Stomach (tissue), 9 donors: ENCODE results near the gene ATCAY. TPM values are rescaled to one million over a fixed set of nuclear protein-coding genes. Genes with fewer than 3 reads are reported as not detected.
A peak's percentile ranks its signal among the peaks of the same experiment; 100 is the strongest.

Source experiments
- DNase-seq, 2 donors: peaks; one replicate each; pipeline versions ENCODE4 v3.0.0 to v3.0.0-alpha.2; 2013 to 2019
- H3K27ac ChIP-seq, 5 donors: fragments of 200-600 bp in 4 of 5; sonication (generic) in 4 of 5; one replicate each; pipeline ENCODE4 v1.5.1; 2013 to 2019; ENCODE audit warnings: mild to moderate bottlenecking in 1 of 5, moderate library complexity in 1 of 5
- H3K27me3 ChIP-seq, 3 donors: fragments of 200-600 bp; sonication (generic); one replicate each; pipeline ENCODE4 v1.5.1; 2017 to 2019; ENCODE audit warnings: mixed run types in 1 of 3
- H3K36me3 ChIP-seq, 4 donors: fragments of 200-600 bp; sonication (generic); 1 replicate in 3 of 4; 2 replicates in 1 of 4; pipeline ENCODE4 v1.5.1; 2016 to 2019
- H3K4me1 ChIP-seq, 4 donors: fragments of 200-600 bp; sonication (generic); one replicate each; pipeline ENCODE4 v1.5.1; 2016 to 2019
- H3K4me3 ChIP-seq, 4 donors: fragments of 200-600 bp; sonication (generic) in 3 of 4; one replicate each; pipeline ENCODE4 v1.5.1; 2016 to 2019; ENCODE audit warnings: mild to moderate bottlenecking in 1 of 4
- H3K9me3 ChIP-seq, 4 donors: fragments of 200-600 bp; sonication (generic); one replicate each; pipeline ENCODE4 v1.5.1; 2016 to 2019
- EP300 ChIP-seq: sonication (generic); formaldehyde crosslinking; IDR thresholded peaks from one replicate; pipeline ENCODE4 v1.6.1; 2017; ENCODE audit warnings: antibody characterized with exemption
- POLR2A ChIP-seq, 4 donors: fragments of 450-650 bp; IDR thresholded peaks; one replicate each; pipeline ENCODE4 v1.6.1; 2016; ENCODE audit warnings: antibody characterized with exemption in 4 of 4, control low read depth in 2 of 4, mild to moderate bottlenecking in 1 of 4, moderate library complexity in 1 of 4
- POLR2AphosphoS5 ChIP-seq, 3 donors: sonication (generic); formaldehyde crosslinking; IDR thresholded peaks; one replicate each; pipeline ENCODE4 v1.6.1; 2016; ENCODE audit warnings: antibody characterized with exemption in 3 of 3
- WGBS, 5 donors: extraction: QIAGEN DNeasy Blood & Tissue Kit in 3 of 5; methylation state at CpG; one replicate each; pipeline versions ENCODE4 v1.1.5 to v1.1.7; 2013 to 2018; 5-methylcytosine and 5-hydroxymethylcytosine counted together
- intact Hi-C: fragments of 100-400 bp; cut with DNase I; formaldehyde crosslinking; loops from one replicate; pipeline ENCODE4 v1.15.1; 2023; ENCODE audit warnings: low total_unique reads
- polyA plus RNA-seq, 3 donors: library from polyadenylated mRNA; stranded (reverse); fragments of 200-250 nt; gene quantifications; one replicate each; pipeline ENCODE4 v1.2.3, GENCODE V29; 2013
- total RNA-seq, 5 donors: library from RNA; depleted of rRNA; stranded (reverse); fragments of >200 nt; gene quantifications; one replicate each; pipeline versions ENCODE4 v1.1.0 to v1.2.3, GENCODE V29; 2014 to 2016
- TF ChIP-seq, protein P1 (sequence below), 7 experiments: fragments of 450-650 bp in 4 of 7; fragments of 200-600 bp in 3 of 7; sonication (generic) in 3 of 7; IDR thresholded peaks; one replicate each; pipeline ENCODE4 v1.5.1; 2016 to 2019; ENCODE audit warnings: antibody characterized with exemption in 7 of 7, control low read depth in 2 of 7, mild to moderate bottlenecking in 1 of 7
- donor health status: healthy with polysubstance abuse.
- donor health status: Bipolar disorder and iron deficiency.
- donor health status: healthy.

The ATCAY gene
- total and polyA plus RNA-seq, 8 donors, result 0.25 to 0.92 (median 0.81) TPM; not detected in 4

DNA sequence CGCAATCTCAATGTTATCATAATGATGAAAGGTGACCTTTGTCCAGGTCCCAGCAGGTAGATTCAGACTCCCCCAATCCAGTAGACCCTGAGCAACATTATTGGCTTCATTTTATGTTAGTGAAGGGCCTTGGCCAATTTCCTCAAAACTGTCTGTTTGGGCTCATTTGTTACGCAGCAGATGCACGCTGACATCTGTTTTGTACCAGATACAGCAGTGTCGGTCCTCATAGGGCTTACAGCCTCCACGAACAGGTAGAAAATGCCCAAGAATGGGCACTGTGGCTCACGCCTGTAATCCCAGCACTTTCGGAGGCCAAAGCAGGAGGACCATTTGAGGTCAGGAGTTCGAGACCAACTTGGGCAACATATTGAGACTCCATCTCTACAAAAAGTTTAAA is 39.3 kb downstream of the ATCAY start:
- no peak overlapping the region for H3K4me3 ChIP-seq
- WGBS, 5 donors, result 91 to 96% (median 94%) methylated on average over 8 of the region's 8 CpGs
- no peak for TF ChIP-seq POLR2AphosphoS5 (IDR thresholded peaks at IDR 0.05)
- no peaks in the 10 kb centered on the region for H3K36me3 ChIP-seq
- H3K27me3 ChIP-seq, result no peaks in the 10 kb centered on the region
- intact Hi-C loops, result no loop called here
- H3K9me3 ChIP-seq, result peaks cover 14 to 25% (median 23%) of the 10 kb centered on the region in 4 donors
- H3K27ac ChIP-seq, result no peak overlapping the region
- H3K4me1 ChIP-seq, result no peaks in the 10 kb centered on the region
- no peak for DNase-seq

DNA sequence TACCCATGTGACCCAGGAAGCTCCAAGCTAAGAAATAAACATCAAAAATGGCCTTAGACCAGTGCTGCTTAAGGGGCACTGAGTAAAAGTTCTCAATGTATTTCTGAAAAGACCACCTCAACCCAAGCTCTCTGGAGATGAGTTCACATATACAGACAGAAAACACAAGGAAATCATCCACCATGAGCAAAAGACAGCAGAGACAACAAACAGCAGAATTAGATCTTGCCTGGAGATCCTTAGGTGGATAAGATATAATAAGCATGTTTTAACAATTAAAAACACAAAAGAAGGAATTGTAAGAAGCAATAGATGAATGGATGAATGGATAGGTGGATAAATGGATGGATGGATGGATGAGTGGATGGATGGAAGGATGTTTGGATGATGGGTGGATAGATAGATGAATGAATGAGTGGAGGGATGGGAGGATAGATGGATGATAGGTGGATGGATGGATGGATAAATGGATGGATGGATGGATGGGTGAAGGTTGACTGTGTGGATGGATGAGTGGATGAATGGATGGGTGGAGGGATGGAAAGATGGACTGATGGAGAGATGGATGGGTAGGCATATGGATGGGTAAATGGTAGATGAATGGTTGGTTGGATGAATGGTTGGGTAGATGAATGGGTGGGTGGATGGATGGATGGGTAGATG is 42.7 kb downstream of the ATCAY start:
- H3K36me3 ChIP-seq, result no peaks in the 10 kb centered on the region
- peaks cover 14 to 25% (median 23%) of the 10 kb centered on the region in 4 donors for H3K9me3 ChIP-seq
- H3K4me3 ChIP-seq, result no peak overlapping the region
- DNase-seq, result no peak
- intact Hi-C loops, result no loop called here
- H3K27me3 ChIP-seq, result no peaks in the 10 kb centered on the region
- H3K4me1 ChIP-seq, result no peaks in the 10 kb centered on the region
- TF ChIP-seq EP300 (no peak), POLR2A (IDR thresholded peaks at IDR 0.05) (no peak)
- TF ChIP-seq, protein P1, sequence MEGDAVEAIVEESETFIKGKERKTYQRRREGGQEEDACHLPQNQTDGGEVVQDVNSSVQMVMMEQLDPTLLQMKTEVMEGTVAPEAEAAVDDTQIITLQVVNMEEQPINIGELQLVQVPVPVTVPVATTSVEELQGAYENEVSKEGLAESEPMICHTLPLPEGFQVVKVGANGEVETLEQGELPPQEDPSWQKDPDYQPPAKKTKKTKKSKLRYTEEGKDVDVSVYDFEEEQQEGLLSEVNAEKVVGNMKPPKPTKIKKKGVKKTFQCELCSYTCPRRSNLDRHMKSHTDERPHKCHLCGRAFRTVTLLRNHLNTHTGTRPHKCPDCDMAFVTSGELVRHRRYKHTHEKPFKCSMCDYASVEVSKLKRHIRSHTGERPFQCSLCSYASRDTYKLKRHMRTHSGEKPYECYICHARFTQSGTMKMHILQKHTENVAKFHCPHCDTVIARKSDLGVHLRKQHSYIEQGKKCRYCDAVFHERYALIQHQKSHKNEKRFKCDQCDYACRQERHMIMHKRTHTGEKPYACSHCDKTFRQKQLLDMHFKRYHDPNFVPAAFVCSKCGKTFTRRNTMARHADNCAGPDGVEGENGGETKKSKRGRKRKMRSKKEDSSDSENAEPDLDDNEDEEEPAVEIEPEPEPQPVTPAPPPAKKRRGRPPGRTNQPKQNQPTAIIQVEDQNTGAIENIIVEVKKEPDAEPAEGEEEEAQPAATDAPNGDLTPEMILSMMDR (IDR thresholded peaks at IDR 0.05), result no peak
- H3K27ac ChIP-seq, result no peak overlapping the region

DNA sequence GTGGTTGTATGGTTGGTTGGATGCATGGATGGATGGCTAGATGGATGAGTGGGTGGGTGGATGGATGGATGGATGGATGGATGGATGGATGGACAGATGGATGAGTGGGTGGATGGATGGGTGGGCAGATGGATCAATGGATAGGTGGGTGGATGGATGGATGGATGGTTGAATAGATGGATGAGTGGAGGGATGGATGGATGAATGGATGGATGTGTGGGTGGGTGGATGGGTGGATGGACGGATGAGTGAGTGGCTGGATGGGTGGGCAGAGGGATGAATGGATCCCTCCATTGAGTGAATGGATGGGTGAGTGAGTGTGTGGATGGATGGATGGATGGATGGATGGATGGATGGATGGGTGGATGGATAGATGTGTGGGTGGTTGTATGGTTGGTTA is 43.4 kb downstream of the ATCAY start:
- no peak overlapping the region for H3K27ac ChIP-seq
- 67 to 88% (median 76%) methylated on average over 1 of the region's 1 CpG for WGBS, 5 donors
- H3K9me3 ChIP-seq, result peaks cover 14 to 25% (median 23%) of the 10 kb centered on the region in 4 donors
- no peaks in the 10 kb centered on the region for H3K4me1 ChIP-seq
- no peaks in the 10 kb centered on the region for H3K36me3 ChIP-seq
- no peak for TF ChIP-seq POLR2AphosphoS5 (IDR thresholded peaks at IDR 0.05)
- TF ChIP-seq, protein P1 (IDR thresholded peaks at IDR 0.05), result no peak
- TF ChIP-seq POLR2A (IDR thresholded peaks at IDR 0.05), result no peak
- no peak for TF ChIP-seq EP300
- H3K27me3 ChIP-seq, result no peaks in the 10 kb centered on the region
- no peak overlapping the region for H3K4me3 ChIP-seq
- intact Hi-C loops, result no loop called here
- no peak for DNase-seq

DNA sequence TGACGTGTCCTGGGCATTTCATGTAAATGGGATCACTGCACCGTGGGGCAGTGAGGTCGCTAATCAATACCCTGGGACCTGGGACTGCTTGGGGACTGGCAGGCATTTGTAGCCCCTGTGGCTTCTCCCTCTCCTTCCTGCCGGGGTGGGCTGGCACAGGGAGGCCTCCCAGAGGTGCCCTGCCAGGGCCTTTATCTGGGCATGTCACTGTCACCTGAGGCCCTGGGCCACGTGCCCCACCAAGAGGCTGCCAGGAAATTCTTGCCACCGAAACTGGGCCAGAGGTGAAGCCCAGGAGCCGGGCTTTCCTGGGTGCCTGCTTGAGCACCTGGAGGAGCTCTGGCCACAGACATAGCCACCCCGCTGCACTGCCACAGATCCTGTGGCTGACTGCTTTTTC is 50.6 kb downstream of the ATCAY start:
- intact Hi-C loops, result no loop called here
- Histone ChIP-seq H3K9me3 (no peaks in the 10 kb centered on the region), H3K4me3 (no peak overlapping the region), H3K4me1 (peaks cover 9 to 12% (median 11%) of the 10 kb centered on the region in 4 donors), H3K27ac (no peak overlapping the region), H3K27me3 (peaks cover 7 to 47% (median 21%) of the 10 kb centered on the region in 3 donors), H3K36me3 (no peaks in the 10 kb centered on the region)
- DNase-seq, result peak; percentile 31 to 79
- TF ChIP-seq POLR2A (IDR thresholded peaks at IDR 0.05) (no peak), EP300 (no peak), POLR2AphosphoS5 (IDR thresholded peaks at IDR 0.05) (no peak)
- TF ChIP-seq, protein P1 (IDR thresholded peaks at IDR 0.05), result no peak
- 37 to 49% (median 44%) methylated on average over 7 to 8 of the region's 8 CpGs for WGBS, 5 donors
